Glomerular visceral epithelial cell (primary cell): Measurements from ENCODE around the gene DPP6.

ENCODE experiments used
- DNase-seq: peaks from one replicate; pipeline ENCODE4 v3.0.0-alpha.2; 2016; ENCODE audit errors: extremely low spot score

The DPP6 gene

DNA sequence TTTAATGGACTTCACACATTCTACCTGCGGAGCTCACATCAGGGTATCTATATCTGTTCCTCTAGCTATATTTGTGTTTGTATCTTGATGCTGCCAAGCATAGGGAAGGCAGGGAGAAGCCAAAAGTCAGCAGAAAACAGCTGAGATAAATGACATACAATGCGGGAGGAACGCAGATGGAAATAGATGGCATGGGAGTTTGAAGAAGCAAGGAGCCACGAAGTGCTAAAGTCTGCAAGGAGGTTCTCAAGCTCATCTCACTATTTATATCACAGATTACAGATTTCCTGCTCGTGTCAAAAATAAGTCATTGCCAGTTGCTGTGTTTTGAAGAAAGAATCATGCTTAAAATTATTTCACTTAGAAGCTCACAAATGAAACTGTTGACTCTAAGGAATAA is 180.5 kb downstream of the DPP6 start:
- DNase-seq, result no peak

GRCh38 chr7:154241988-154242387 is 189.8 kb downstream of the DPP6 start:
- no peak for DNase-seq

DNA sequence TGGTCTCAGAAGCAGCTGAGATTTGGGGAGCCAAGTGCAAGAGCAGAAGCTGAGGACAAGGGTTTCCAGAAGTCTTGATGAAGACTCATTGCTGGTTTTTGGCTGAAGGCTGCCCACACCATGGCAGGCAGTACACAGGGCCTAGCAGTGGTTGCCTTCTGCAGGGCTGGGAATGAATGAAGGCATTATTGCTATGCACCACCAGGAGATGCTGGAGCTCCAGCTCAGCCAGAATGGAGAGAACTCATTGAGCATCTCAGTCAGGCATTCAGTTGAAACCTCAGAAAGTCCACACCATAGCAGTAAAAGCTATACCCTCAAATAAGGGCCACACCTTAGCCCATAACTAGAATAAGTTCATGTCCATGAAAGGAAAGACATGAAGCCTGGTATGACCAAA is 190.5 kb downstream of the DPP6 start:
- no peak for DNase-seq

DNA sequence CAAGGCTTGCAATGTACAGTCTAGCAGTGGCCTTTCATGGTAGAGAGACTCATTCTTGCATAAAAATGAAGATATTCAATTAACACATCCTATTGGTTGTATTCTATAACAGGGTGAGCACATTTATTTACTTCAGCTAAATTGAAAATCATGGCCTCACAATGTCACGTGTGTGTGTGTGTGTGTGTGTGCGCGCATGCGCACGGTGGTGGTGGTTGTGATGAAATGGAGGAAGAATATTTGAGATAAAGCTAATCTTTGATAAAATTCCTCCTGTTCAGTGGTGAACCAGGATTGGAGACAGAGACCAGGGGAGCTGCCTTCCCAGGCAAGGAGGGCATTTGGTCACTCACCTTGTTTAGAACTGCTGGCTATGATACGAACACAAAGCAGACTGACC is 199.8 kb downstream of the DPP6 start:
- DNase-seq, result no peak

- DNase-seq, result no peak
Observed at GRCh38 chr7:154253810-154254209, 201.6 kb downstream of the DPP6 start.

GRCh38 chr7:154255324-154255723 is 203.1 kb downstream of the DPP6 start:
- DNase-seq, result no peak

DNA sequence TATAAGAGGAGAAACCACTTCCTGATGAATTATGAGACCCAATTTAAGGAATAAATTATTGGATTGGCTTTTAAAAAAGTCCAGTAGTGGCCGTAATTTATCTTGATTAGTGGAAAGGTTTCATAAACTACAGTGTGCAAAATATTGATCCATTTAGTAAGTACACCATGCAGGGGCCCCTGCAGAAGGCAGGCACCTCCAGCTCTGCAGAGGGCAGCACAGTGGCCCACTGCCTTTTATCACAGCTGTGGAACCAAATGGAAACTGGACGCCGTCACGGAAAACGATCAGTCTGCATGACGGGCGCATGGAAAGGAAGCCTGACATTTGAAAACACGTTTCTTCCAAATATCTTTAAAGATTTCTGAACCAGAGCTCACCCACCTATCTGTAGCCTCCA is 204.0 kb downstream of the DPP6 start:
- DNase-seq, result no peak

- no peak for DNase-seq
Observed at GRCh38 chr7:154259396-154259795, 207.2 kb downstream of the DPP6 start.

- DNase-seq, result no peak
Observed at GRCh38 chr7:154287356-154287755, 235.2 kb downstream of the DPP6 start.

DNA sequence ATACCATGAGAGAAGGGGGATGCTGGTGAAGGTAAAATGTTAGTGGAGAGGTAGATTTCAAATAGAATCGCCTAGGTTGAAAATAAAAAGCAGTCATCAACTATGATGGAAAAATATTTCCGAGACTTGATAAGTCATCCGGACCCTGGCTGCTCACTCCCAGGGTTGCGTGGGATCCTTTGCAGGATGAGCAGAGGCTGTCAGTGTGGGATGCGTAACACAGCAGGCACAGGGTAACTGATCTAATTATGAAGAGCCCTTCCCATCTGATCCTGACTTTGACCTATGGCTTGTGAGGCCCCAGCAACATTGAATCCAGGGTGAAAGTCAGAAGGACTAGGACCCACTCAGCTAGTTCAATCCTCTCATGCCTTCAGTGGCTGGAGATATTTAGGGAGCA is 236.9 kb downstream of the DPP6 start:
- no peak for DNase-seq

DNA sequence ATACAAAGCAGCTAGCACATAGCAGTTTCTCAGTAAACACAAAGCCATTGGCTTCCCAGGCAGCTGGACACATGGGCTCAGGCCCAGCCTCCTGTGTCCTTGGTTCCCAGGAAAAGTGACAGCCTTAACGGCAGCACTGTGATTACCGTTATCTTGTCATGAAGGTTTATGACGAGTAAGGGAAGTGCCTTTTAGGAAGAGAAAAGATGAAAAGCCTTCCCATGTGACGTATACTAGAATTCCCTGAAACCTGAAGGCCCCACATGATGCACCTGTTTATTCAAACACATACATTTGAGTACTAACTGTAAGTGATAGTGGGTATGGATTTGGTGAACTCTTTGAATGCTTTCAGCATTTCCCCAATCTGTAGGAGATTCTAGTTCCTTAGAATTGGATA is 244.2 kb downstream of the DPP6 start:
- no peak for DNase-seq

GRCh38 chr7:154299736-154300135 is 247.5 kb downstream of the DPP6 start:
- no peak for DNase-seq

- no peak for DNase-seq
Observed at GRCh38 chr7:154302380-154302779, 250.2 kb downstream of the DPP6 start.

DNA sequence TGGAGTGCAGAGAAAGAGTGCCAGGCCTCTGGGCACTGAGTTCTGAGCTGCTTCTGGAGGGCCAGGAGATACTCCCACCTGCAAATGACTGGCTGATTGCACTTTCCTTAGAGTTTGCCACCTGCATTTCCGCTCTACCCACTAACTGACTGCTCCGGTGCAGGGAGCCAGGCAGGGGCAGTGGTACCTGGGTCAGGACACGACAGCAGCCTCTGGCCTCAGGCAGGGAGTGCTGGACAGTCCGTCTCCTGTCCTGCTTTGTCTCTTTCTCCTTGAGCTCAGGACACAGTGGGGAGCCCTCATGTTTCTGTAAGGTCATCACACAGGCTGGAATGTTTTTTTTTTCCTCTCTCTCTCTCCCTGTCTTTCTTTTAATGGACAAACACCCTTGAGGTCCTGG is 252.0 kb downstream of the DPP6 start:
- no peak for DNase-seq

DNA sequence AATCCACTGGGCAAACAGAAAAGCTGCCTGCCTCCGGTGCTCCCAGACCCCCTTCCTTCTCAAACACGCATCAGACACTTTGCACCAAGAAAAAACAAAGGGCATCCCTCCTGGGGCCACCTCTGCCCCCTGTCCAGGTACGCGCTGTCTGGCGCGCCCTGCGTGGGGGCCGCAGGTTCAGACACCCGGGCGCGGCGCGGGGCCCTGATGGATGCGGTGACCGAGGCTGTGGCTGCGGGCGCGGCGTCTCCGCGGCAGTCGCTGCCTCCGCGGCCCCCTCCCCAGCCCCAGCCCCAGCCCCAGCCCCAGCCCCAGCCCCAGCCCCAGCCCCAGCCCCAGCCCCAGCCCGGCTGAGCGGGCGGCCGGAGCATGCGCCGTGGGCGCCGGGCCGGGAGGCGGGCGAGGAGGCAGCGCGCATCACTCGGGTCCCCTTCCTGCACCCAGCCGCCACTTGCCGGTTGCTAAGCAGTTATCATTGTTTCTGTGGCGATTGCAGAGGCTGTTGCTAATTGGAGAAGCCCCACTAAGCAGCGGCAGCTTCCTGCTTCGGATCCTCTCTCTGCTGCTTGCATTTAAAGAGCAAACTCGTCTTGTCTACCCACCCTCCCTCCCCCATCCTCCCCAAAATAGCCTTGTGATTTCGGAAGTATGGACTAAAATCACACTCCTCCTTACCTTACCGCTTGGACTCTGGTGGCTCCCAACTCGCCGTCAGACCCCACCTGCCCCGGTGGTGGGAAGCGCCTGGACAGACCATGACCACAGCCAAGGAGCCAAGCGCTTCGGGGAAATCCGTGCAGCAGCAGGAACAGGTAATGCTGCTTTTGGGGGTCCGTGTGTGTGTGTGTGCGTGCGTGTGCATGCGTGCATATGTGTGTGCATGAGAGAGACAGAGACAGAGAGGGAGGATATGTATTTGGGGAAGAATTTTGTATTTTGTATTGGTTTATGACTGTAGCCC is 252.8 kb downstream of the DPP6 start:
- no peak for DNase-seq

- DNase-seq, result no peak
Observed at GRCh38 chr7:154306036-154306435, 253.8 kb downstream of the DPP6 start.

DNA sequence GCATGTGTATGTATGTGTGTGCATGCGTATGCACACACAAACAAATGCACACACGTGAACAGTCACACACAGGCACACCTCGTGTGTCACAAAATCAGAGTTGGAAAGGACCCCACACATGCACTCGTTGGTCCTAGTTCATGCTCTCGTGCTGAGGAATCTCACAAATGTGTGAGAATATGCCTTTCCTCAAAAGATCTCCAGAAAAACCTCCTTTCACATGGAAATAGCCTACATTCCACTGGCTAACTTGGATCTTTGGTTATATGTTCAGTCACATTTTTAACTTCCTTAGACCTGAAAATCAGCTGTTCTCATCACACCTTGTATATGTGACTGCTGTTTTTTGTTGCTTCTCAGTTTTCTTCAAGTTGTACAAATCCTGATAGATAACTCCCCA is 256.7 kb downstream of the DPP6 start:
- DNase-seq, result no peak

DNA sequence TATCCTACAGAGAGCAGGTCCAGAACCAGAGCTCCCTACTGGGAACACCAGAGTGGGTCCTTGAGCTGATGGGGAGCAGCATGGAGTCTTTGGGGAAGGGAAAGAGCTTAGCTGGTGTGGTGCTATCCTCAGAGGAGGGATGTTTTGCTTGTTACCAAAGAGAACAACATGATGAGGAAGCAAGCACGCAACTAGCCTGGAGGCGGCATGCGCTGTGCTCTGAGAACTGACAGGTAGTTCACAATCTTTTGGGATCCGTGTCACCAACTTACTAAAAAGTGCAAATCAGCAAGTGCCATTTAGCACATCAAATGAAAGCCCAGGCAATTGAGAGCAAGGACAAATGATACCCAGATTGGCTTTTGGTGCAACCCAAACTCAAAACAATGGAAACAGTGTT is 257.9 kb downstream of the DPP6 start:
- DNase-seq, result no peak

GRCh38 chr7:154324196-154324595 is 272.0 kb downstream of the DPP6 start:
- DNase-seq, result no peak

DNA sequence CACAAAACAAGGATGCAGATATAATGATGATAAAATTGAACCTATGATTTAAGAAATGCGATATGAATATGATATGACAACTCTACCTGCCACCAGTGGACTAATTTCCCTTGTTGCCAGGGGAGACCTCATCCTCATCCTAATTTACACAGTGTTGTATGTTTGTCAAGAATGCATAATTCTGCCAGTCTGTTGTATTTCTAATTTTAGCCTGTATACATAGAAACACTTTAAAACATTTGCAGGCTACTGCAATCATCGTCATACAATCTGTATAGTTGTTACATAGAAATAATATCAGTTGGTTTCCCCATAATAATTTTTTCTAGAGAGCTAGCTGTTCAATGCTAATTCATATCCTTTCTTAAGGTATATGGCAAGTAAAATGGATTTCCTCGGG is 274.2 kb downstream of the DPP6 start:
- DNase-seq, result no peak

DNA sequence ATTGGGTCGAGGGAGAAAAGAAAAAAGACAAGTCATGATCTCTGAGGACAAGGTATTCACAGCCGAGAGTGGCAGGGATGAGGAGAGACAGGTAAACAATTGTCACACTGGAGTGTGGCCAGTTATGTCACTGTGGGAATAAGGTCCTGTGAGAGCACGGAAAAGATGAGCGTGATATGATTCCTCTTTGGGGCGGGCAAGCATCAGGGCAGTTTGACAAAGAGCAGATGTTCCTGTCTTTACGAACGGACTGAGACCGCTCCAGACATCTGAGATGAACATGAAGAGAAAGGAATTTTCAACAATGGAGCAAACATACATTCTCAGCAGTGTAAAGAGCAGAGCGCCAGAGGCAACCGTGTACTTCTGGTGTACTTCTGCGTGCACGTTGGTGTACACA is 278.1 kb downstream of the DPP6 start:
- no peak for DNase-seq

DNA sequence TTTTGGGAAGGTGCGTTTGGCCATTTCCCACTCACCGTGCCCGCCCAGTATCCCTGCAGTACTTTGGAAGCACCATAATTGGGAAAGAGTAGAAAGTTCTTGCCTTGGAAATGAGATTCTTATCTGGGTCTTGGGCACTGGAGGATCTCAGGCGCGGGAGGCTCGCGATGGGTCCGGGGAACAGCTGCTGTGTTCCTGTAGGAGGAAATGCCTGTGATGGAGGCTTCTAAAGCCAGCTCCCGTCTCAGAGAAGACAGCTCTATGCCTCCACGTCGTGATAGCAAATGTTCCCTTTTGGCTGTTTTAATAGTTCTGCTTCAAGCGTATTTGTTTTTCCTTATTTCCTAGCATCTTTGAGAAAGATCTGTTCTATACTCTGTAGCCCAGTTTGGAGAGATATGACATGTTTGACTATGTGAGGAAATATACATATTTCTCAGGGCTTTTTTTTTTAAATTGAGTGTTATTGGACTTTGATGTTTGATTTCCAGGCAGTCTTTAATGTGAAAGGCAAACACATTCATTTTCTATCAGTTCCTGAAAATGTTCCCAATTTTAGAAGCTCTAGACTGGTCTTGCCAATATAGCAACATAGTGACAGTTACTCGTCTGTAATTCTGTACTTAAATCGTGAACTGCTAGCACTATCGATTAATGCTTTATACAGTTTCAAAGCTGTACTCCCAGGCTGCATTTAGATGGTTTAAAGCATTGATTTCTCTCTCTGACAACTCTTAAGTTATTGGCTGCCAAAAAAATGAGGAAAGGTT is 280.8 kb downstream of the DPP6 start:
- no peak for DNase-seq

DNA sequence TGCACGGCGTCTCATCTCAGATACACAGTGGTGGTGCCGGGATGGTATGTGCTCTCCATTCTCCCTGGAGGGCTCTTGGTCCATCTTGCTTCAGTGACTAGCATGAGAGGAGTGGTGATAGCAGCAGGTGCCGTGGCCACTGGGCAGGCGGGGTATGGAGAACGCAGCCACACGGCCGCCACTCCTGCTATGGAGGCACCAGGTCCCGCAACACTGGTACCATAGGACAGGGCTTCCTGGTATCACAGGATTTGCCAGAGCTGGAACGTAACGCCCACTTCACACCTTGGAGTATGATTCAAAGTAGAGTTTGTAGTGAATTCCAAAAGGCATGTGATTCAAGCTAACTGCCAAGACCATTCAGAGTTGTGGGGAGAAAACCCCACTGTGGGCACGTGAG is 284.1 kb downstream of the DPP6 start:
- no peak for DNase-seq
